ENCODE results near the gene BUB1.

DNA sequence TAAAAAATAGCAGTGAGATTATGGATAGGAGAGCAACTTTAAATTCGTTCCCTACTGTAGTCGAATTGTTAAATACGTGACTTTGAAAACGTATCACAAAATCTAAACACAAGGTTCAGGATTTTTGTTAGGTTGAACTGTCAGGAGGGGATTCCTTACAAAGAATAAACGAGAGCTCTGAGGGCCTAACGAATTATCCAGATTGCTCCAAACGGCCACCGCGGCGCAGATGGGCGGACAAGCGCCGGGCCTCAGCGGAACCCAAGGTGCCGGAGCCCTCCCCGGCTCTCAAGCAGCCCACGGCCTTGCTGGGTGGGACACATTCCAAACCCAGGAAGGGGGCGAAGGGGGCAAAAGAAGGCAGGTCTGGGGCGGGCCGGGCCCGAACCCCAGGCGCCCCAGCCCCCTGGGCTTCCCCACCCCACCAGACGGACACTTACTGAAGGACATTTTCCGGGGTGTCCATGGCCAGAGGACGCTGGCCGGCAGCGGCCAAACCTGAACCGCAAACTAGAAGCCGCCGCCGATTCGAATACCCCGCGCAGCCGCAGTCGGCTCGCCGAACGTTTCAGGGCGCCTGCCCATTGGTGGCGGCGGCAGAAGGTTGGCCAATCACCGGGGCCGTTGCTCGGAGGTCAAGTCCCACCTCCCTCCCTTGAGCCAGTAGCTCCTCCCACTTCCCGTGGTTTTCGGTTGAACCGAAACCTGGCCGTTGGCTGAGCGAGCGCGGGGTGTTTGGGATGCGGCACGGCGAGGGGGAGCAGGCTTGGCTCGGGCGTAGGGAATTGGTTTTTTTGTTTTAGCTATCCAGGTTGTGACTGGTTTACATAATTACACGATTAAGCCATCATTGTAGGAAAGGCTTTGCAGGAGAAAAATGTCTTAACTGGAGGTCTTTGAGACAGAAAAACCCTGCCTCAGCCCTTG, at the start of gene BUB1:
- TF ChIP-seq CTCF (conservative IDR thresholded peaks at IDR 0.05; ENCODE audit: low read length) (no peak), EZH2phosphoT487 (IDR thresholded peaks at IDR 0.05; ENCODE audit: borderline replicate concordance, low read depth, low read length) (no peak)
